Neural crest cell (in vitro differentiated cells): ENCODE results near the gene CRHR1. TPM values are rescaled to one million over a fixed set of nuclear protein-coding genes. Genes with fewer than 3 reads are reported as not detected.

ENCODE experiments used
- DNase-seq: peaks from one replicate; pipeline ENCODE4 v3.0.0; 2021; ENCODE audit warnings: low read depth, mixed read lengths, low spot score
- H3K27ac Mint-ChIP-seq: one replicate; pipeline ENCODE4 v1.8.0; 2021; ENCODE audit warnings: mild to moderate bottlenecking, mixed read lengths; ENCODE audit not compliant: unreplicated experiment
- H3K27me3 Mint-ChIP-seq: 2 replicates; pipeline ENCODE4 v1.8.0; 2021; ENCODE audit warnings: low read depth, mild to moderate bottlenecking, mixed read lengths
- H3K36me3 Mint-ChIP-seq: 2 replicates; pipeline ENCODE4 v1.8.0; 2021; ENCODE audit warnings: low read depth, mild to moderate bottlenecking, mixed read lengths
- H3K4me1 Mint-ChIP-seq: 2 replicates; pipeline ENCODE4 v1.8.0; 2021; ENCODE audit warnings: mixed read lengths
- H3K4me3 Mint-ChIP-seq: one replicate; pipeline ENCODE4 v1.8.0; 2021; ENCODE audit warnings: mild to moderate bottlenecking, mixed read lengths
- H3K9me3 Mint-ChIP-seq: 2 replicates; pipeline ENCODE4 v1.8.0; 2021; ENCODE audit warnings: mixed read lengths
- CTCF ChIP-seq: fragments of 200-600 bp; sonication (generic); conservative IDR thresholded peaks from 2 replicates; pipeline ENCODE4 v1.5.0; 2021; ENCODE audit warnings: antibody characterized with exemption, mild to moderate bottlenecking
- long read RNA-seq: library from polyadenylated mRNA; unstranded; transcript quantifications from one replicate; pipeline ENCODE4 v2.0.0, GENCODE V29; 2020
- total RNA-seq: library from RNA; stranded (reverse); gene quantifications from 2 replicates; pipeline ENCODE4 v1.2.1, GENCODE V29; 2021

CRHR1 gene
- total RNA-seq = 0.41 and 1.1 TPM in 2 replicates
- long read RNA-seq = 0 reads

- Mint-ChIP-seq H3K4me1 (peaks cover 16% of the 10 kb centered on the region), H3K27me3 (peaks cover 84% of the 10 kb centered on the region), H3K9me3 (no peaks in the 10 kb centered on the region), H3K27ac (no peak within 1 kb of the TSS), H3K36me3 (no peaks in the 10 kb centered on the region), H3K4me3 (peak within 1 kb of the TSS; percentile 94)
- peak; percentile 19 for DNase-seq
- no peak for TF ChIP-seq CTCF
Observed at GRCh38 chr17:45784293-45784740, at the start of gene CRHR1. Gene CRHR1, plus strand, starts transcription at chr17:45784320. Its CDS starts 225 bp downstream, at chr17:45784545.

GRCh38 chr17:45734598-45734997 is 49.5 kb upstream of the CRHR1 start:
- no peak for TF ChIP-seq CTCF
- H3K4me3 Mint-ChIP-seq = no peak overlapping the region
- DNase-seq = no peak
- no peaks in the 10 kb centered on the region for H3K36me3 Mint-ChIP-seq
- no peaks in the 10 kb centered on the region for H3K4me1 Mint-ChIP-seq
- H3K27me3 Mint-ChIP-seq = peaks cover 40% of the 10 kb centered on the region
- no peak overlapping the region for H3K27ac Mint-ChIP-seq
- H3K9me3 Mint-ChIP-seq = peaks cover 8% of the 10 kb centered on the region

GRCh38 chr17:45735488-45735887 is 48.6 kb upstream of the CRHR1 start:
- H3K4me3 Mint-ChIP-seq = no peak overlapping the region
- no peaks in the 10 kb centered on the region for H3K36me3 Mint-ChIP-seq
- H3K9me3 Mint-ChIP-seq = peaks cover 3% of the 10 kb centered on the region
- H3K27ac Mint-ChIP-seq = no peak overlapping the region
- no peak for TF ChIP-seq CTCF
- peaks cover 42% of the 10 kb centered on the region for H3K27me3 Mint-ChIP-seq
- peaks cover 5% of the 10 kb centered on the region for H3K4me1 Mint-ChIP-seq
- DNase-seq = no peak

- no peak for DNase-seq
- no peaks in the 10 kb centered on the region for H3K36me3 Mint-ChIP-seq
- H3K9me3 Mint-ChIP-seq = no peaks in the 10 kb centered on the region
- peaks cover 65% of the 10 kb centered on the region for H3K27me3 Mint-ChIP-seq
- H3K4me3 Mint-ChIP-seq = no peak overlapping the region
- H3K4me1 Mint-ChIP-seq = peaks cover 9% of the 10 kb centered on the region
- H3K27ac Mint-ChIP-seq = no peak overlapping the region
- TF ChIP-seq CTCF = no peak
Observed at GRCh38 chr17:45739786-45740185, 44.3 kb upstream of the CRHR1 start.

- H3K27ac Mint-ChIP-seq = no peak overlapping the region
- no peaks in the 10 kb centered on the region for H3K9me3 Mint-ChIP-seq
- TF ChIP-seq CTCF = no peak
- peak; percentile 46 for DNase-seq
- peak overlapping the region; percentile 52 for H3K4me3 Mint-ChIP-seq
- no peaks in the 10 kb centered on the region for H3K36me3 Mint-ChIP-seq
- peaks cover 9% of the 10 kb centered on the region for H3K4me1 Mint-ChIP-seq
- peaks cover 67% of the 10 kb centered on the region for H3K27me3 Mint-ChIP-seq
Observed at GRCh38 chr17:45740553-45741330, 43.4 kb upstream of the CRHR1 start.
